Keratinocyte (primary cell): ENCODE measurements around the gene ACSF3. TPM values are rescaled to one million over a fixed set of nuclear protein-coding genes. Genes with fewer than 3 reads are reported as not detected.

Experiments
- DNase-seq: peaks from one replicate; pipeline ENCODE4 v3.0.0-alpha.2; 2011; ENCODE audit warnings: low read depth, missing footprints, low spot score
- FAIRE-seq: peaks from 2 replicates; lab custom pipeline; 2011; peaks lifted over from hg19 to GRCh38; lab: Jason Lieb, UNC
- H2AFZ ChIP-seq: 2 replicates; pipeline ENCODE4 v1.6.0; 2012; ENCODE audit warnings: low read length, control low read depth, inconsistent platforms; ENCODE audit not compliant: control insufficient read depth
- H3K27ac ChIP-seq: 2 replicates; pipeline ENCODE4 v1.5.1; 2011; ENCODE audit warnings: low read length; ENCODE audit not compliant: control insufficient read depth, insufficient read depth
- H3K27me3 ChIP-seq: 3 replicates; pipeline ENCODE4 v1.6.0; 2011; ENCODE audit warnings: low read length; ENCODE audit not compliant: control insufficient read depth, insufficient read depth; ENCODE audit errors: extremely low read depth
- H3K36me3 ChIP-seq, 2 experiments: 2 replicates in 1 of 2; 3 replicates in 1 of 2; pipeline ENCODE4 v1.5.1; 2011; ENCODE audit warnings: low read length in 2 of 2, mild to moderate bottlenecking in 1 of 2; ENCODE audit not compliant: control insufficient read depth in 2 of 2, insufficient read depth in 2 of 2; ENCODE audit errors: extremely low read depth in 1 of 2
- H3K4me1 ChIP-seq: 3 replicates; pipeline ENCODE4 v1.5.1; 2011; ENCODE audit warnings: low read length; ENCODE audit not compliant: control insufficient read depth, insufficient read depth; ENCODE audit errors: extremely low read depth
- H3K4me2 ChIP-seq: 3 replicates; pipeline ENCODE4 v1.6.0; 2011; ENCODE audit warnings: low read depth, low read length; ENCODE audit not compliant: control insufficient read depth, insufficient read depth; ENCODE audit errors: extremely low read depth
- H3K4me3 ChIP-seq, 3 experiments: fragments of 200-600 bp in 1 of 3; sonication (generic) in 1 of 3; 2 replicates in 2 of 3; 3 replicates in 1 of 3; pipeline ENCODE4 v1.5.1; 2011 to 2016; ENCODE audit warnings: low read length in 3 of 3, mild to moderate bottlenecking in 3 of 3, control low read depth in 2 of 3, inconsistent platforms in 1 of 3, low read depth in 1 of 3, mixed read lengths in 1 of 3, mixed run types in 1 of 3, moderate library complexity in 1 of 3; ENCODE audit not compliant: control insufficient read depth in 2 of 3, insufficient read depth in 2 of 3; ENCODE audit errors: extremely low read depth in 1 of 3
- H3K79me2 ChIP-seq: 2 replicates; pipeline ENCODE4 v1.6.0; 2012; ENCODE audit warnings: low read length; ENCODE audit not compliant: control insufficient read depth, insufficient read depth
- H3K9ac ChIP-seq: 3 replicates; pipeline ENCODE4 v1.6.0; 2011; ENCODE audit warnings: low read length; ENCODE audit not compliant: control insufficient read depth, insufficient read depth; ENCODE audit errors: extremely low read depth
- H3K9me1 ChIP-seq: 3 replicates; pipeline ENCODE4 v1.6.0; 2011; ENCODE audit warnings: low read length; ENCODE audit not compliant: control insufficient read depth, insufficient read depth; ENCODE audit errors: extremely low read depth
- H3K9me3 ChIP-seq: 2 replicates; pipeline ENCODE4 v1.5.1; 2012; ENCODE audit warnings: low read depth, low read length; ENCODE audit not compliant: control insufficient read depth
- H4K20me1 ChIP-seq: 3 replicates; pipeline ENCODE4 v1.6.0; 2011; ENCODE audit warnings: low read length; ENCODE audit not compliant: control insufficient read depth, insufficient read depth; ENCODE audit errors: extremely low read depth
- EZH2 ChIP-seq: IDR thresholded peaks from one replicate; pipeline ENCODE4 v1.6.1; 2012; ENCODE audit warnings: inconsistent platforms, mild to moderate bottlenecking, low read length, moderate library complexity
- dilution Hi-C: fragments of 300-500 bp; cut with MboI; formaldehyde crosslinking; loops from one replicate; pipeline ENCODE4 v1.7.0; 2020; ENCODE audit warnings: low sequenced_read_pairs; ENCODE audit not compliant: extremely low pct_ligation_motif_present
- polyA plus RNA-seq, 5 experiments: library from polyadenylated mRNA; depleted of rRNA in 3 of 5; stranded (reverse) in 3 of 5; stranded (forward) in 1 of 5; unstranded in 1 of 5; fragments of >200 nt; gene quantifications; 1 replicate in 1 of 5; 2 replicates in 3 of 5; 3 replicates in 1 of 5; pipeline versions ENCODE4 v1.2.1 to v1.2.3, GENCODE V29; 2011 to 2012; ENCODE audit warnings: missing spikeins in 2 of 5, low read depth in 1 of 5, low replicate concordance in 1 of 5
- TF ChIP-seq, protein P1 (sequence below), 3 experiments: IDR thresholded peaks in 1 of 3; conservative IDR thresholded peaks in 1 of 3; optimal IDR thresholded peaks in 1 of 3; 2 replicates in 2 of 3; 3 replicates in 1 of 3; pipeline versions ENCODE3 to v1.5.1; 2011; ENCODE audit warnings: low read length in 3 of 3, mild to moderate bottlenecking in 3 of 3, moderate library complexity in 2 of 3, control low read depth in 1 of 3, inconsistent platforms in 1 of 3; ENCODE audit not compliant: insufficient read depth in 2 of 3; ENCODE audit errors: extremely low read depth in 1 of 3

Gene ACSF3
- polyA plus RNA-seq, 1 donor (not counting 4 experiments of a cell fraction or from before 2014, with no cell fraction given), result 13.4 TPM

GRCh38 chr16:89104930-89105571 lies 11.4 kb downstream of the ACSF3 start:
- Histone ChIP-seq H3K36me3 (peaks cover 26 to 36% of the 10 kb centered on the region in 2 experiments), H3K9ac (no peak overlapping the region)
- dilution Hi-C loops, result no loop called here

DNA sequence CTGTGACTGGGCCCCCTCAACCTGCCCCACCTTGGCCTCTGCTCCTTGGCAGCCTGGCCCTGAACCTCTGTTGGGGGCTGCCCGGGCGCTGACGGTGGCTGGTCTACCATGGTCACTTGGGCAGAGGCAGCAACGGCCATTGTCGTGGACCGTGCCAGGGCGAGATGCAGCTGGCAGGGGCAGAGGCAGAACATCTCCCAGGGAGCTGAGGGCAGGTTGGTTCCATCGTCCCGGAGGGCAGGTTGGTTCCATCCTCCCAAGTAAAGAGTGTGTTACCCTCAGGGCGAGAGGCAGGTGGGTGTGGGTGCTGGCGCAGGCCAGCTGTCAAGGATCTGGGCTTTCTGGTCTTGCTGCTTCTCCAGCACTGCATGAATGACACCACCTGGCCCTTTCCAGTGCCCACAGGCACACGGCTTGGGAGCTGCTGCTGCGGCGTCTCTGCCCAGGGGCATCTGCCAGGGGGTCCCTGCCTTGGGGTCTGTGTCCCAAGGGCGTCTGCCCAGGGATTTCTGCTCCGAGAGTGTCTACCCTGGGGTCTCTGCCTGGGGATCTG lies 12.0 kb downstream of the ACSF3 start:
- peaks cover 26 to 36% of the 10 kb centered on the region in 2 experiments for H3K36me3 ChIP-seq
- no peak for TF ChIP-seq EZH2
- TF ChIP-seq, protein P1, sequence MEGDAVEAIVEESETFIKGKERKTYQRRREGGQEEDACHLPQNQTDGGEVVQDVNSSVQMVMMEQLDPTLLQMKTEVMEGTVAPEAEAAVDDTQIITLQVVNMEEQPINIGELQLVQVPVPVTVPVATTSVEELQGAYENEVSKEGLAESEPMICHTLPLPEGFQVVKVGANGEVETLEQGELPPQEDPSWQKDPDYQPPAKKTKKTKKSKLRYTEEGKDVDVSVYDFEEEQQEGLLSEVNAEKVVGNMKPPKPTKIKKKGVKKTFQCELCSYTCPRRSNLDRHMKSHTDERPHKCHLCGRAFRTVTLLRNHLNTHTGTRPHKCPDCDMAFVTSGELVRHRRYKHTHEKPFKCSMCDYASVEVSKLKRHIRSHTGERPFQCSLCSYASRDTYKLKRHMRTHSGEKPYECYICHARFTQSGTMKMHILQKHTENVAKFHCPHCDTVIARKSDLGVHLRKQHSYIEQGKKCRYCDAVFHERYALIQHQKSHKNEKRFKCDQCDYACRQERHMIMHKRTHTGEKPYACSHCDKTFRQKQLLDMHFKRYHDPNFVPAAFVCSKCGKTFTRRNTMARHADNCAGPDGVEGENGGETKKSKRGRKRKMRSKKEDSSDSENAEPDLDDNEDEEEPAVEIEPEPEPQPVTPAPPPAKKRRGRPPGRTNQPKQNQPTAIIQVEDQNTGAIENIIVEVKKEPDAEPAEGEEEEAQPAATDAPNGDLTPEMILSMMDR (optimal IDR thresholded peaks at IDR 0.05 in 1 of 3, IDR thresholded peaks at IDR 0.05 in 1 of 3, conservative IDR thresholded peaks at IDR 0.05 in 1 of 3; ENCODE audit: extremely low read depth in 1 of 3, insufficient read depth in 2 of 3, low read length in 3 of 3), result no peak
- H3K9me3 ChIP-seq, result no peaks in the 10 kb centered on the region
- no peak overlapping the region for H3K9ac ChIP-seq
- H3K27me3 ChIP-seq, result no peaks in the 10 kb centered on the region
- no peaks in the 10 kb centered on the region for H3K4me1 ChIP-seq
- no peak for FAIRE-seq
- no peak overlapping the region for H3K4me2 ChIP-seq
- no peaks in the 10 kb centered on the region for H3K79me2 ChIP-seq
- H4K20me1 ChIP-seq, result peaks cover 3% of the 10 kb centered on the region
- no peak for DNase-seq
- H3K4me3 ChIP-seq, result no peak overlapping the region
- H2AFZ ChIP-seq, result no peak overlapping the region
- no peak overlapping the region for H3K27ac ChIP-seq
- no peaks in the 10 kb centered on the region for H3K9me1 ChIP-seq
- dilution Hi-C loops, result no loop called here

More at GRCh38 chr16:89104930-89105571, 11.4 kb downstream of the ACSF3 start:
- no peaks in the 10 kb centered on the region for H3K27me3 ChIP-seq
- H2AFZ ChIP-seq, result no peak overlapping the region
- no peaks in the 10 kb centered on the region for H3K9me1 ChIP-seq
- peaks cover 3% of the 10 kb centered on the region for H4K20me1 ChIP-seq
- no peak overlapping the region for H3K4me2 ChIP-seq
- no peak overlapping the region for H3K4me3 ChIP-seq
- H3K9me3 ChIP-seq, result no peaks in the 10 kb centered on the region
- DNase-seq (no peak), FAIRE-seq (no peak)
- no peak overlapping the region for H3K27ac ChIP-seq
- TF ChIP-seq, protein P1 (optimal IDR thresholded peaks at IDR 0.05 in 1 of 3, IDR thresholded peaks at IDR 0.05 in 1 of 3, conservative IDR thresholded peaks at IDR 0.05 in 1 of 3; ENCODE audit: extremely low read depth in 1 of 3, insufficient read depth in 2 of 3, low read length in 3 of 3), result no peak
- no peak for TF ChIP-seq EZH2
- no peaks in the 10 kb centered on the region for H3K4me1 ChIP-seq
- no peaks in the 10 kb centered on the region for H3K79me2 ChIP-seq
